HCT116 (cell line): ENCODE results near the gene OLA1. TPM values are rescaled to one million over a fixed set of nuclear protein-coding genes. Genes with fewer than 3 reads are reported as not detected.

Experiments used
- ATAC-seq: fragments of 200-7000 bp; cut with Tn5 transposase; 2 replicates; pipeline ENCODE4 v1.9.1; 2020; ENCODE audit warnings: mild to moderate bottlenecking, moderate library complexity
- BruUV-seq: library from RNA; stranded (reverse); fragments of 400-500 nt; replicated peaks from 2 replicates; lab custom pipeline; 2021; lab: Mats Ljungman, UMichigan
- CTCF ChIA-PET: fragments of 300-600 bp; sonication (Branson Sonifier 250); formaldehyde crosslinking; loops from one replicate; lab custom pipeline; 2021; ENCODE audit warnings: antibody characterized with exemption; lab: Charles Lee
- POLR2A ChIA-PET: fragments of 300-600, 350-600 bp; sonication (Branson Sonifier 250); formaldehyde crosslinking; loops from one replicate; lab custom pipeline; 2021; ENCODE audit warnings: antibody characterized with exemption; lab: Charles Lee
- RAD21 ChIA-PET, 2 experiments: fragments of 300-600 bp; sonication (Branson Sonifier 250); formaldehyde crosslinking; loops; one replicate each; lab custom pipeline; 2023; ENCODE audit warnings: low total read pairs in 2 of 2; ENCODE audit not compliant: uncharacterized antibody in 2 of 2, unreplicated experiment in 2 of 2, low non-redundant PET in 1 of 2; lab: Charles Lee
- DNase-seq: peaks from one replicate; pipeline ENCODE4 v3.0.0-alpha.2; 2010; ENCODE audit warnings: low read depth, low spot score
- H2AFZ ChIP-seq: fragments of 200-600 bp; shearing (Covaris generic), sonication (generic); 2 replicates; pipeline ENCODE4 v1.6.1; 2017; ENCODE audit warnings: low read depth, mixed run types, mixed read lengths, antibody characterized with exemption, low read length; ENCODE audit not compliant: poor library complexity, severe bottlenecking
- H3K27ac ChIP-seq: 2 replicates; pipeline ENCODE4 v1.5.1; 2012; ENCODE audit warnings: low read depth, low read length
- H3K27me3 ChIP-seq: fragments of 200-600 bp; sonication (generic); 2 replicates; pipeline ENCODE4 v1.6.1; 2016; ENCODE audit warnings: mixed run types, low read length, mixed read lengths; ENCODE audit not compliant: insufficient read depth
- H3K36me3 ChIP-seq, 2 experiments: fragments of 200-500 bp in 1 of 2; fragments of 200-600 bp in 1 of 2; sonication (Bioruptor generic) in 1 of 2; sonication (generic) in 1 of 2; 2 replicates each; pipeline versions ENCODE4 v1.5.1 to v1.6.1; 2014 to 2016; ENCODE audit warnings: low read length in 2 of 2, inconsistent platforms in 1 of 2, mixed read lengths in 1 of 2, mixed run types in 1 of 2; ENCODE audit not compliant: insufficient read depth in 2 of 2, control insufficient read depth in 1 of 2
- H3K4me1 ChIP-seq, 2 experiments: fragments of 200-600 bp in 1 of 2; sonication (generic) in 1 of 2; 2 replicates each; pipeline versions ENCODE4 v1.5.1 to v1.6.1; 2012 to 2017; ENCODE audit warnings: low read length in 2 of 2, inconsistent platforms in 1 of 2, mild to moderate bottlenecking in 1 of 2, mixed read lengths in 1 of 2, mixed run types in 1 of 2, moderate library complexity in 1 of 2; ENCODE audit not compliant: insufficient read depth in 2 of 2, control insufficient read depth in 1 of 2
- H3K4me2 ChIP-seq: fragments of 200-600 bp; sonication (generic); 2 replicates; pipeline ENCODE4 v1.6.1; 2017; ENCODE audit warnings: mixed run types, low read length, mixed read lengths
- H3K4me3 ChIP-seq, 2 experiments: fragments of 200-600 bp in 1 of 2; sonication (generic) in 1 of 2; replicated peaks in 1 of 2; 2 replicates each; pipeline ENCODE4 v1.5.1; 2011 to 2016; ENCODE audit warnings: low read length in 2 of 2, control low read depth in 1 of 2, low read depth in 1 of 2, mild to moderate bottlenecking in 1 of 2, mixed read lengths in 1 of 2, mixed run types in 1 of 2
- H3K79me2 ChIP-seq: fragments of 200-600 bp; sonication (generic); 2 replicates; pipeline ENCODE4 v1.6.1; 2017; ENCODE audit warnings: mild to moderate bottlenecking, mixed run types, low read length, moderate library complexity, mixed read lengths; ENCODE audit not compliant: insufficient read depth
- H3K9ac ChIP-seq: fragments of 200-600 bp; sonication (generic); 2 replicates; pipeline ENCODE4 v1.6.1; 2016; ENCODE audit warnings: low read length, mixed read lengths
- H3K9me2 ChIP-seq: fragments of 200-600 bp; sonication (generic), shearing (Covaris generic); 2 replicates; pipeline ENCODE4 v1.6.1; 2017; ENCODE audit warnings: mixed run types, mild to moderate bottlenecking, moderate library complexity; ENCODE audit not compliant: insufficient read depth
- H3K9me3 ChIP-seq, 2 experiments: fragments of 200-500 bp in 1 of 2; fragments of 200-600 bp in 1 of 2; sonication (Bioruptor generic) in 1 of 2; sonication (generic) in 1 of 2; 2 replicates each; pipeline ENCODE4 v1.6.1; 2014 to 2017; ENCODE audit warnings: low read length in 2 of 2, mixed read lengths in 2 of 2, inconsistent platforms in 1 of 2, low read depth in 1 of 2, mild to moderate bottlenecking in 1 of 2, mixed run types in 1 of 2, moderate library complexity in 1 of 2; ENCODE audit not compliant: control insufficient read depth in 1 of 2, insufficient read depth in 1 of 2
- H4K20me1 ChIP-seq: fragments of 200-600 bp; sonication (generic), shearing (Covaris generic); 2 replicates; pipeline ENCODE4 v1.6.1; 2017; ENCODE audit warnings: mixed run types, mild to moderate bottlenecking, moderate library complexity; ENCODE audit not compliant: insufficient read depth
- CBX3 ChIP-seq: IDR thresholded peaks from 2 replicates; pipeline ENCODE4 v1.6.1; 2012; ENCODE audit warnings: low read depth
- EGR1 ChIP-seq: IDR thresholded peaks from 2 replicates; pipeline ENCODE4 v1.6.1; 2012; ENCODE audit warnings: low read depth
- ELF1 ChIP-seq: IDR thresholded peaks from 2 replicates; pipeline ENCODE4 v1.6.1; 2012; ENCODE audit warnings: low read depth, borderline replicate concordance
- EZH2 ChIP-seq: fragments of 200-600 bp; sonication (generic); IDR thresholded peaks from 2 replicates; pipeline ENCODE4 v1.6.1; 2017; ENCODE audit warnings: antibody characterized with exemption, mixed run types
- EZH2phosphoT487 ChIP-seq: fragments of 200-600 bp; IDR thresholded peaks from 2 replicates; pipeline ENCODE4 v1.6.1; 2018; ENCODE audit warnings: antibody characterized with exemption, borderline replicate concordance
- JUND ChIP-seq: IDR thresholded peaks from 2 replicates; pipeline ENCODE4 v1.6.1; 2012
- RAD21 ChIP-seq: IDR thresholded peaks from 2 replicates; pipeline ENCODE4 v1.6.1; 2012; ENCODE audit warnings: low read depth, mild to moderate bottlenecking
- SIN3A ChIP-seq: IDR thresholded peaks from 2 replicates; pipeline ENCODE4 v1.6.1; 2012; ENCODE audit warnings: low read depth
- SP1 ChIP-seq: IDR thresholded peaks from 2 replicates; pipeline ENCODE4 v1.6.1; 2012; ENCODE audit warnings: low read depth
- SRF ChIP-seq: IDR thresholded peaks from 2 replicates; pipeline ENCODE4 v1.6.1; 2012; ENCODE audit warnings: low read depth
- TCF7L2 ChIP-seq: IDR thresholded peaks from 2 replicates; pipeline ENCODE4 v1.7.0; 2011; ENCODE audit warnings: borderline replicate concordance, inconsistent platforms; ENCODE audit not compliant: insufficient read depth, insufficient read length; ENCODE audit errors: extremely low read depth
- YY1 ChIP-seq: IDR thresholded peaks from 2 replicates; pipeline ENCODE4 v1.6.1; 2011; ENCODE audit warnings: low read length, low read depth, moderate library complexity, mild to moderate bottlenecking; ENCODE audit not compliant: insufficient replicate concordance; ENCODE audit errors: extremely low read depth
- ZFX ChIP-seq: fragments of 450-650 bp; IDR thresholded peaks from 2 replicates; pipeline ENCODE4 v1.6.1; 2017
- intact Hi-C: fragments of 100-400 bp; cut with micrococcal nuclease; formaldehyde crosslinking; loops from 2 replicates; pipeline ENCODE4 v1.10.0; 2022
- total RNA-seq: library from RNA; stranded (reverse); gene quantifications from one replicate; pipeline ENCODE4 v1.2.1, GENCODE V29; 2021; ENCODE audit not compliant: unreplicated experiment
- TF ChIP-seq, protein P1 (sequence below): IDR thresholded peaks from 2 replicates; pipeline ENCODE4 v1.6.1; 2011; ENCODE audit warnings: mild to moderate bottlenecking, low read length, moderate library complexity; ENCODE audit not compliant: insufficient replicate concordance; ENCODE audit errors: extremely low read depth
- TF ChIP-seq, protein P2 (sequence below): IDR thresholded peaks from 2 replicates; pipeline ENCODE4 v1.6.1; 2012
- TF ChIP-seq, protein P3 (sequence below): IDR thresholded peaks from 2 replicates; pipeline ENCODE4 v1.6.1; 2012
- TF ChIP-seq, protein P4 (sequence below), 3 experiments: fragments of 200-600 bp in 1 of 3; sonication (generic) in 1 of 3; IDR thresholded peaks in 2 of 3; conservative IDR thresholded peaks in 1 of 3; 2 replicates each; pipeline ENCODE4 v1.5.1; 2012 to 2017; ENCODE audit warnings: low read depth in 2 of 3, low read length in 2 of 3, antibody characterized with exemption in 1 of 3, borderline replicate concordance in 1 of 3, control low read depth in 1 of 3, mild to moderate bottlenecking in 1 of 3, mixed read lengths in 1 of 3, mixed run types in 1 of 3, moderate library complexity in 1 of 3; ENCODE audit not compliant: insufficient read depth in 1 of 3
- TF ChIP-seq, protein P5 (sequence below): IDR thresholded peaks from 2 replicates; pipeline ENCODE4 v1.6.1; 2012; ENCODE audit warnings: low read depth

The OLA1 gene
- total RNA-seq, 1 experiment from 2014 or later = 219 TPM

DNA sequence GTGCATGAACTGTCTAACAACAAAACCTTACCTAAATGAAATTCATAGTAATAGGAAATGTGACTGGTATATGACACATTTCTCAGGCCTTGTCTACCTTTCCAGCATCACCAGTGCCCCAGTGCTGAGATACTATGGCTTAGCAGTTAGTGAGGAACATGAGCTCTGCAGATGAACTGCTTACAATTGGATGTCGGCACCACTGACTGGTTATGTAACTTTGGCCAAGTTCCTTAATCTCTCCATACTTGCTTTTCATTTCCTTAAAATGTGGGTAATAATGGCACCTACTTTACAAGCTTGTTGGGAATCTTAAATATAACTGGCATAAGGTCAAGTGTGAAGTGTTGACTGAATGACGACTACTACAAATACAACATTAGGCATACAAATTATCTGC, 136.3 kb downstream of the OLA1 start:
- no peaks in the 10 kb centered on the region for H3K27me3 ChIP-seq
- H3K4me1 ChIP-seq = peaks cover 4 to 6% of the 10 kb centered on the region in 2 experiments
- no peak overlapping the region for H3K9ac ChIP-seq
- H3K36me3 ChIP-seq = peaks cover 2 to 12% of the 10 kb centered on the region in 2 experiments; a peak in 1 of 4 replicates
- H3K4me2 ChIP-seq = no peak overlapping the region
- H3K9me2 ChIP-seq = no peaks in the 10 kb centered on the region
- ChIA-PET POLR2A (no interaction called here), CTCF (no interaction called here), RAD21 (no interaction called here)
- no TSS peak for BruUV-seq
- H3K27ac ChIP-seq = no peak overlapping the region
- no peak overlapping the region for H3K4me3 ChIP-seq
- ATAC-seq = no peak
- no peaks in the 10 kb centered on the region for H3K9me3 ChIP-seq
- DNase-seq = no peak
- H3K79me2 ChIP-seq = peaks cover 39% of the 10 kb centered on the region
- no peak overlapping the region for H2AFZ ChIP-seq
- TF ChIP-seq, protein P1, sequence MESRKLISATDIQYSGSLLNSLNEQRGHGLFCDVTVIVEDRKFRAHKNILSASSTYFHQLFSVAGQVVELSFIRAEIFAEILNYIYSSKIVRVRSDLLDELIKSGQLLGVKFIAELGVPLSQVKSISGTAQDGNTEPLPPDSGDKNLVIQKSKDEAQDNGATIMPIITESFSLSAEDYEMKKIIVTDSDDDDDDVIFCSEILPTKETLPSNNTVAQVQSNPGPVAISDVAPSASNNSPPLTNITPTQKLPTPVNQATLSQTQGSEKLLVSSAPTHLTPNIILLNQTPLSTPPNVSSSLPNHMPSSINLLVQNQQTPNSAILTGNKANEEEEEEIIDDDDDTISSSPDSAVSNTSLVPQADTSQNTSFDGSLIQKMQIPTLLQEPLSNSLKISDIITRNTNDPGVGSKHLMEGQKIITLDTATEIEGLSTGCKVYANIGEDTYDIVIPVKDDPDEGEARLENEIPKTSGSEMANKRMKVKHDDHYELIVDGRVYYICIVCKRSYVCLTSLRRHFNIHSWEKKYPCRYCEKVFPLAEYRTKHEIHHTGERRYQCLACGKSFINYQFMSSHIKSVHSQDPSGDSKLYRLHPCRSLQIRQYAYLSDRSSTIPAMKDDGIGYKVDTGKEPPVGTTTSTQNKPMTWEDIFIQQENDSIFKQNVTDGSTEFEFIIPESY = no peak
- TF ChIP-seq, protein P2, sequence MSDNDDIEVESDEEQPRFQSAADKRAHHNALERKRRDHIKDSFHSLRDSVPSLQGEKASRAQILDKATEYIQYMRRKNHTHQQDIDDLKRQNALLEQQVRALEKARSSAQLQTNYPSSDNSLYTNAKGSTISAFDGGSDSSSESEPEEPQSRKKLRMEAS = no peak
- TF ChIP-seq EGR1 (no peak), RAD21 (no peak), EZH2 (no peak), SRF (no peak), EZH2phosphoT487 (no peak), JUND (no peak), TCF7L2 (no peak), SP1 (no peak), YY1 (no peak), CBX3 (no peak), ZFX (no peak), ELF1 (no peak), SIN3A (no peak)
- TF ChIP-seq, protein P3, sequence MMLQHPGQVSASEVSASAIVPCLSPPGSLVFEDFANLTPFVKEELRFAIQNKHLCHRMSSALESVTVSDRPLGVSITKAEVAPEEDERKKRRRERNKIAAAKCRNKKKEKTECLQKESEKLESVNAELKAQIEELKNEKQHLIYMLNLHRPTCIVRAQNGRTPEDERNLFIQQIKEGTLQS = no peak
- TF ChIP-seq, protein P4, sequence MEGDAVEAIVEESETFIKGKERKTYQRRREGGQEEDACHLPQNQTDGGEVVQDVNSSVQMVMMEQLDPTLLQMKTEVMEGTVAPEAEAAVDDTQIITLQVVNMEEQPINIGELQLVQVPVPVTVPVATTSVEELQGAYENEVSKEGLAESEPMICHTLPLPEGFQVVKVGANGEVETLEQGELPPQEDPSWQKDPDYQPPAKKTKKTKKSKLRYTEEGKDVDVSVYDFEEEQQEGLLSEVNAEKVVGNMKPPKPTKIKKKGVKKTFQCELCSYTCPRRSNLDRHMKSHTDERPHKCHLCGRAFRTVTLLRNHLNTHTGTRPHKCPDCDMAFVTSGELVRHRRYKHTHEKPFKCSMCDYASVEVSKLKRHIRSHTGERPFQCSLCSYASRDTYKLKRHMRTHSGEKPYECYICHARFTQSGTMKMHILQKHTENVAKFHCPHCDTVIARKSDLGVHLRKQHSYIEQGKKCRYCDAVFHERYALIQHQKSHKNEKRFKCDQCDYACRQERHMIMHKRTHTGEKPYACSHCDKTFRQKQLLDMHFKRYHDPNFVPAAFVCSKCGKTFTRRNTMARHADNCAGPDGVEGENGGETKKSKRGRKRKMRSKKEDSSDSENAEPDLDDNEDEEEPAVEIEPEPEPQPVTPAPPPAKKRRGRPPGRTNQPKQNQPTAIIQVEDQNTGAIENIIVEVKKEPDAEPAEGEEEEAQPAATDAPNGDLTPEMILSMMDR (IDR thresholded peaks at IDR 0.05 in 2 of 3, conservative IDR thresholded peaks at IDR 0.05 in 1 of 3; ENCODE audit: borderline replicate concordance in 1 of 3, insufficient read depth in 1 of 3, low read depth in 2 of 3, low read length in 2 of 3) = no peak
- TF ChIP-seq, protein P5, sequence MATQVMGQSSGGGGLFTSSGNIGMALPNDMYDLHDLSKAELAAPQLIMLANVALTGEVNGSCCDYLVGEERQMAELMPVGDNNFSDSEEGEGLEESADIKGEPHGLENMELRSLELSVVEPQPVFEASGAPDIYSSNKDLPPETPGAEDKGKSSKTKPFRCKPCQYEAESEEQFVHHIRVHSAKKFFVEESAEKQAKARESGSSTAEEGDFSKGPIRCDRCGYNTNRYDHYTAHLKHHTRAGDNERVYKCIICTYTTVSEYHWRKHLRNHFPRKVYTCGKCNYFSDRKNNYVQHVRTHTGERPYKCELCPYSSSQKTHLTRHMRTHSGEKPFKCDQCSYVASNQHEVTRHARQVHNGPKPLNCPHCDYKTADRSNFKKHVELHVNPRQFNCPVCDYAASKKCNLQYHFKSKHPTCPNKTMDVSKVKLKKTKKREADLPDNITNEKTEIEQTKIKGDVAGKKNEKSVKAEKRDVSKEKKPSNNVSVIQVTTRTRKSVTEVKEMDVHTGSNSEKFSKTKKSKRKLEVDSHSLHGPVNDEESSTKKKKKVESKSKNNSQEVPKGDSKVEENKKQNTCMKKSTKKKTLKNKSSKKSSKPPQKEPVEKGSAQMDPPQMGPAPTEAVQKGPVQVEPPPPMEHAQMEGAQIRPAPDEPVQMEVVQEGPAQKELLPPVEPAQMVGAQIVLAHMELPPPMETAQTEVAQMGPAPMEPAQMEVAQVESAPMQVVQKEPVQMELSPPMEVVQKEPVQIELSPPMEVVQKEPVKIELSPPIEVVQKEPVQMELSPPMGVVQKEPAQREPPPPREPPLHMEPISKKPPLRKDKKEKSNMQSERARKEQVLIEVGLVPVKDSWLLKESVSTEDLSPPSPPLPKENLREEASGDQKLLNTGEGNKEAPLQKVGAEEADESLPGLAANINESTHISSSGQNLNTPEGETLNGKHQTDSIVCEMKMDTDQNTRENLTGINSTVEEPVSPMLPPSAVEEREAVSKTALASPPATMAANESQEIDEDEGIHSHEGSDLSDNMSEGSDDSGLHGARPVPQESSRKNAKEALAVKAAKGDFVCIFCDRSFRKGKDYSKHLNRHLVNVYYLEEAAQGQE = no peak
- no peaks in the 10 kb centered on the region for H4K20me1 ChIP-seq
- intact Hi-C loops = no loop called here
